SK-N-SH treated with all-trans-retinoic acid at 6 μM for 48 hours (cell line): Measurements from ENCODE around the gene LAMA5.

Experiments used
- ATAC-seq: fragments of 200-7000 bp; cut with Tn5 transposase; 3 replicates; pipeline ENCODE4 v1.9.1; 2020; ENCODE audit warnings: mild to moderate bottlenecking, moderate library complexity
- ARNTL ChIP-seq: fragments of 450-650 bp; formaldehyde crosslinking; IDR thresholded peaks from 2 replicates; pipeline ENCODE4 v1.5.0; 2020; ENCODE audit warnings: low read depth, mild to moderate bottlenecking, moderate library complexity, borderline replicate concordance
- BACH2 ChIP-seq: fragments of 250-450 bp; sonication (Bioruptor Pico); IDR thresholded peaks from 2 replicates; pipeline ENCODE4 v1.9.0; 2021; ENCODE audit warnings: mild to moderate bottlenecking, borderline replicate concordance
- CREB5 ChIP-seq: fragments of 250-450 bp; sonication (Bioruptor Pico); IDR thresholded peaks from 2 replicates; pipeline ENCODE4 v1.5.1; 2020; ENCODE audit warnings: low read depth, mild to moderate bottlenecking, moderate library complexity
- CSDC2 ChIP-seq: fragments of 250-450 bp; sonication (Bioruptor Pico); IDR thresholded peaks from 2 replicates; pipeline ENCODE4 v1.5.0; 2020; ENCODE audit warnings: mild to moderate bottlenecking, moderate library complexity
- ESRRG ChIP-seq: fragments of 250-450 bp; sonication (Bioruptor Pico); IDR thresholded peaks from 2 replicates; pipeline ENCODE4 v1.6.1; 2021; ENCODE audit warnings: mild to moderate bottlenecking
- GLIS3 ChIP-seq: fragments of 250-450 bp; sonication (Bioruptor Pico); IDR thresholded peaks from 2 replicates; pipeline ENCODE4 v1.5.0; 2020; ENCODE audit warnings: mild to moderate bottlenecking, moderate library complexity
- ISL1 ChIP-seq: fragments of 250-450 bp; sonication (Bioruptor Pico); IDR thresholded peaks from 2 replicates; pipeline ENCODE4 v2.1.2; 2022; ENCODE audit warnings: mild to moderate bottlenecking, moderate library complexity
- OSR1 ChIP-seq: fragments of 250-450 bp; sonication (Bioruptor Pico); IDR thresholded peaks from 2 replicates; pipeline ENCODE4 v1.8.0; 2022; ENCODE audit warnings: moderate library complexity, mild to moderate bottlenecking, inconsistent platforms
- PPARA ChIP-seq: fragments of 250-450 bp; sonication (Bioruptor Pico); IDR thresholded peaks from 2 replicates; pipeline ENCODE4 v1.5.0; 2020; ENCODE audit warnings: mild to moderate bottlenecking, borderline replicate concordance
- RARB ChIP-seq: fragments of 250-450 bp; sonication (Bioruptor Pico); IDR thresholded peaks from 2 replicates; pipeline ENCODE4 v1.8.0; 2021; ENCODE audit warnings: mild to moderate bottlenecking, moderate library complexity
- SNAI2 ChIP-seq: fragments of 250-450 bp; sonication (Bioruptor Pico); IDR thresholded peaks from 2 replicates; pipeline ENCODE4 v1.5.0; 2020; ENCODE audit warnings: mild to moderate bottlenecking, moderate library complexity
- TCF4 ChIP-seq: fragments of 250-450 bp; sonication (Bioruptor Pico); IDR thresholded peaks from 2 replicates; pipeline ENCODE4 v1.8.0; 2021; ENCODE audit warnings: mild to moderate bottlenecking, moderate library complexity, borderline replicate concordance
- TOX ChIP-seq: fragments of 250-450 bp; sonication (Bioruptor Pico); IDR thresholded peaks from 2 replicates; pipeline ENCODE4 v1.8.0; 2021; ENCODE audit warnings: mild to moderate bottlenecking, moderate library complexity, borderline replicate concordance
- ZC3H10 ChIP-seq: fragments of 250-450 bp; sonication (Bioruptor Pico); IDR thresholded peaks from 2 replicates; pipeline ENCODE4 v1.5.1; 2021; ENCODE audit warnings: mild to moderate bottlenecking, moderate library complexity
- ZFP3 ChIP-seq: fragments of 250-450 bp; sonication (Bioruptor Pico); IDR thresholded peaks from 2 replicates; pipeline ENCODE4 v1.5.0; 2020; ENCODE audit warnings: mild to moderate bottlenecking, moderate library complexity
- ZFP30 ChIP-seq: fragments of 450-650 bp; formaldehyde crosslinking; IDR thresholded peaks from 2 replicates; pipeline ENCODE4 v1.5.0; 2022; ENCODE audit warnings: mild to moderate bottlenecking, moderate library complexity
- ZNF565 ChIP-seq: fragments of 450-650 bp; formaldehyde crosslinking; conservative IDR thresholded peaks from 2 replicates; pipeline ENCODE4 v1.5.0; 2020; ENCODE audit warnings: low read depth, mild to moderate bottlenecking, moderate library complexity
- ZNF70 ChIP-seq: fragments of 450-650 bp; formaldehyde crosslinking; IDR thresholded peaks from 2 replicates; pipeline ENCODE4 v1.5.0; 2020; ENCODE audit warnings: mild to moderate bottlenecking, moderate library complexity
- ZNF8 ChIP-seq: fragments of 450-650 bp; formaldehyde crosslinking; IDR thresholded peaks from 2 replicates; pipeline ENCODE4 v1.5.0; 2020; ENCODE audit warnings: mild to moderate bottlenecking, moderate library complexity
- TF ChIP-seq, protein P1 (sequence below): fragments of 250-450 bp; sonication (Bioruptor Pico); IDR thresholded peaks from 2 replicates; pipeline ENCODE4 v1.5.1; 2021; ENCODE audit warnings: mild to moderate bottlenecking, moderate library complexity
- TF ChIP-seq, protein P2 (sequence below): fragments of 250-450 bp; sonication (Bioruptor Pico); IDR thresholded peaks from 2 replicates; pipeline ENCODE4 v1.8.0; 2021; ENCODE audit warnings: low read depth, mild to moderate bottlenecking, moderate library complexity, borderline replicate concordance
- TF ChIP-seq, protein P3 (sequence below): fragments of 250-450 bp; sonication (Bioruptor Pico); IDR thresholded peaks from 2 replicates; pipeline ENCODE4 v1.5.0; 2020; ENCODE audit warnings: mild to moderate bottlenecking, moderate library complexity

The LAMA5 gene

DNA sequence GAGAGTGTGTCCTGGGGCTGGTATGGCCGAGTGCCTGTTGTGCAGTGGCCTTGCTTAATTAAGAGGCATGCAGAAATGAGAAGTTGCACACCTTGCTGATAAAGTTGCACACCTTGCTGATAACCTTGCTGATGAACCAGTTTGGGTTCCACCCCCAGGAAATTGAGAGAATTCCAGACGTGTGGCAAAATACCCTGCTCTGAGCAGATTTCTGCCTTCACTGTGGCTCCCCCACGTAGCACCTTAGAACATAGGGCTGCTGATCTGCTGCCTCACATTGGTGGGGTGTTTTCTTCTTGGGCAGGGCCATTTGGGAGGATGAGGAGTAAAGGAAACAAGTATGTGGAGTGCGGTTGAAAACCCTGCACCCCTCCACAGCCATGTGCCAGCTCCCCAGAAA is 86.8 kb downstream of the LAMA5 start:
- no peak for ATAC-seq
- TF ChIP-seq ZFP3 (no peak), ESRRG (CRISPR knock-in tag) (no peak), ZNF8 (no peak), ZNF565 (CRISPR knock-in tag) (no peak), ISL1 (CRISPR knock-in tag) (no peak), ARNTL (CRISPR knock-in tag) (no peak), TOX (CRISPR knock-in tag) (no peak), RARB (no peak), PPARA (CRISPR knock-in tag) (no peak), GLIS3 (CRISPR knock-in tag) (no peak), CSDC2 (CRISPR knock-in tag) (no peak), OSR1 (CRISPR knock-in tag) (no peak), TCF4 (CRISPR knock-in tag) (no peak), ZNF70 (CRISPR knock-in tag) (no peak)
- TF ChIP-seq, protein P1, sequence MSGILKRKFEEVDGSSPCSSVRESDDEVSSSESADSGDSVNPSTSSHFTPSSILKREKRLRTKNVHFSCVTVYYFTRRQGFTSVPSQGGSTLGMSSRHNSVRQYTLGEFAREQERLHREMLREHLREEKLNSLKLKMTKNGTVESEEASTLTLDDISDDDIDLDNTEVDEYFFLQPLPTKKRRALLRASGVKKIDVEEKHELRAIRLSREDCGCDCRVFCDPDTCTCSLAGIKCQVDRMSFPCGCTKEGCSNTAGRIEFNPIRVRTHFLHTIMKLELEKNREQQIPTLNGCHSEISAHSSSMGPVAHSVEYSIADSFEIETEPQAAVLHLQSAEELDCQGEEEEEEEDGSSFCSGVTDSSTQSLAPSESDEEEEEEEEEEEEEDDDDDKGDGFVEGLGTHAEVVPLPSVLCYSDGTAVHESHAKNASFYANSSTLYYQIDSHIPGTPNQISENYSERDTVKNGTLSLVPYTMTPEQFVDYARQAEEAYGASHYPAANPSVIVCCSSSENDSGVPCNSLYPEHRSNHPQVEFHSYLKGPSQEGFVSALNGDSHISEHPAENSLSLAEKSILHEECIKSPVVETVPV (CRISPR knock-in tag), result no peak
- TF ChIP-seq, protein P2, sequence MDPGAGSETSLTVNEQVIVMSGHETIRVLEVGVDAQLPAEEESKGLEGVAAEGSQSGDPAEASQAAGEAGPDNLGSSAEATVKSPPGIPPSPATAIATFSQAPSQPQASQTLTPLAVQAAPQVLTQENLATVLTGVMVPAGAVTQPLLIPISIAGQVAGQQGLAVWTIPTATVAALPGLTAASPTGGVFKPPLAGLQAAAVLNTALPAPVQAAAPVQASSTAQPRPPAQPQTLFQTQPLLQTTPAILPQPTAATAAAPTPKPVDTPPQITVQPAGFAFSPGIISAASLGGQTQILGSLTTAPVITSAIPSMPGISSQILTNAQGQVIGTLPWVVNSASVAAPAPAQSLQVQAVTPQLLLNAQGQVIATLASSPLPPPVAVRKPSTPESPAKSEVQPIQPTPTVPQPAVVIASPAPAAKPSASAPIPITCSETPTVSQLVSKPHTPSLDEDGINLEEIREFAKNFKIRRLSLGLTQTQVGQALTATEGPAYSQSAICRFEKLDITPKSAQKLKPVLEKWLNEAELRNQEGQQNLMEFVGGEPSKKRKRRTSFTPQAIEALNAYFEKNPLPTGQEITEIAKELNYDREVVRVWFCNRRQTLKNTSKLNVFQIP, result no peak

- ATAC-seq, result no peak
- no peak for TF ChIP-seq OSR1 (CRISPR knock-in tag)
- no peak for TF ChIP-seq BACH2 (CRISPR knock-in tag)
- no peak for TF ChIP-seq CSDC2 (CRISPR knock-in tag)
- TF ChIP-seq TCF4 (CRISPR knock-in tag), result no peak
Observed at GRCh38 chr20:62277253-62277652, 89.9 kb downstream of the LAMA5 start.

GRCh38 chr20:62276439-62276838 is 90.7 kb downstream of the LAMA5 start:
- TF ChIP-seq RARB, result no peak
- TF ChIP-seq PPARA (CRISPR knock-in tag), result no peak
- TF ChIP-seq CSDC2 (CRISPR knock-in tag), result no peak
- no peak for TF ChIP-seq TCF4 (CRISPR knock-in tag)
- TF ChIP-seq, all 23 proteins: peak for 0
- no peak for ATAC-seq

DNA sequence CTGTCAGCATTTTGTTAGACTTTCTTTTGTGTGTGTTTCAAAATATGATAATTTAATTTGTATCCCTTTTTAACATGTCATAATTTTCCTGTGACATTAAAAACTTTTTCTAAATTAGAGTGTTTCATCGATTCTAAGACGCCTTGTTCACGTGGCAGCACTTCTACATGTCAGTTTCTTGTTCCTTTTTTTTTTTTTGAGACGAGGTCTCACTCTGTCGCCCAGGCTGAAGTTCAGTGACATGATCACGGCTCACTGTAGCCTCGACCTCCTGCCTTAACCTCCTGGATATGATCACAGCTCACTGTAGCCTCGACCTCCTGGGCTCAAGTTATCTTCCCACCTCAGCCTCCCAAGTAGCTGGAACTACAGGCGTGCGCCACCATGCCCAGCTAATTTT is 91.9 kb downstream of the LAMA5 start:
- no peak for TF ChIP-seq ESRRG (CRISPR knock-in tag)
- TF ChIP-seq ISL1 (CRISPR knock-in tag), result no peak
- no peak for TF ChIP-seq PPARA (CRISPR knock-in tag)
- TF ChIP-seq ZNF565 (CRISPR knock-in tag), result no peak
- no peak for TF ChIP-seq OSR1 (CRISPR knock-in tag)
- TF ChIP-seq ZC3H10 (CRISPR knock-in tag), result no peak
- TF ChIP-seq SNAI2 (CRISPR knock-in tag), result no peak
- TF ChIP-seq, protein P1 (CRISPR knock-in tag), result no peak
- TF ChIP-seq CREB5 (CRISPR knock-in tag), result no peak
- no peak for TF ChIP-seq ZFP30 (CRISPR knock-in tag)
- no peak for TF ChIP-seq ZFP3
- no peak for TF ChIP-seq TCF4 (CRISPR knock-in tag)
- no peak for TF ChIP-seq BACH2 (CRISPR knock-in tag)
- TF ChIP-seq, protein P2, result no peak
- TF ChIP-seq, protein P3, sequence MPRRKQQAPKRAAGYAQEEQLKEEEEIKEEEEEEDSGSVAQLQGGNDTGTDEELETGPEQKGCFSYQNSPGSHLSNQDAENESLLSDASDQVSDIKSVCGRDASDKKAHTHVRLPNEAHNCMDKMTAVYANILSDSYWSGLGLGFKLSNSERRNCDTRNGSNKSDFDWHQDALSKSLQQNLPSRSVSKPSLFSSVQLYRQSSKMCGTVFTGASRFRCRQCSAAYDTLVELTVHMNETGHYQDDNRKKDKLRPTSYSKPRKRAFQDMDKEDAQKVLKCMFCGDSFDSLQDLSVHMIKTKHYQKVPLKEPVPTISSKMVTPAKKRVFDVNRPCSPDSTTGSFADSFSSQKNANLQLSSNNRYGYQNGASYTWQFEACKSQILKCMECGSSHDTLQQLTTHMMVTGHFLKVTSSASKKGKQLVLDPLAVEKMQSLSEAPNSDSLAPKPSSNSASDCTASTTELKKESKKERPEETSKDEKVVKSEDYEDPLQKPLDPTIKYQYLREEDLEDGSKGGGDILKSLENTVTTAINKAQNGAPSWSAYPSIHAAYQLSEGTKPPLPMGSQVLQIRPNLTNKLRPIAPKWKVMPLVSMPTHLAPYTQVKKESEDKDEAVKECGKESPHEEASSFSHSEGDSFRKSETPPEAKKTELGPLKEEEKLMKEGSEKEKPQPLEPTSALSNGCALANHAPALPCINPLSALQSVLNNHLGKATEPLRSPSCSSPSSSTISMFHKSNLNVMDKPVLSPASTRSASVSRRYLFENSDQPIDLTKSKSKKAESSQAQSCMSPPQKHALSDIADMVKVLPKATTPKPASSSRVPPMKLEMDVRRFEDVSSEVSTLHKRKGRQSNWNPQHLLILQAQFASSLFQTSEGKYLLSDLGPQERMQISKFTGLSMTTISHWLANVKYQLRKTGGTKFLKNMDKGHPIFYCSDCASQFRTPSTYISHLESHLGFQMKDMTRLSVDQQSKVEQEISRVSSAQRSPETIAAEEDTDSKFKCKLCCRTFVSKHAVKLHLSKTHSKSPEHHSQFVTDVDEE (CRISPR knock-in tag), result no peak
- TF ChIP-seq TOX (CRISPR knock-in tag), result no peak
- no peak for TF ChIP-seq GLIS3 (CRISPR knock-in tag)
- TF ChIP-seq RARB, result no peak
- TF ChIP-seq ARNTL (CRISPR knock-in tag), result no peak
- no peak for ATAC-seq
